KMS-11 (cell line): ENCODE data around the gene HHLA2.

Experiments
- H2AFZ ChIP-seq: fragments of 200-600 bp; sonication (generic); 2 replicates; pipeline ENCODE4 v1.6.1; 2016; ENCODE audit warnings: antibody characterized with exemption, mixed run types, low read depth
- H3K27ac ChIP-seq: fragments of 200-600 bp; sonication (generic); 2 replicates; pipeline ENCODE4 v1.6.1; 2016; ENCODE audit warnings: mild to moderate bottlenecking, mixed run types
- H3K27me3 ChIP-seq: fragments of 200-600 bp; sonication (generic); 2 replicates; pipeline ENCODE4 v1.6.1; 2017; ENCODE audit warnings: mild to moderate bottlenecking, low read depth, mixed run types, moderate library complexity; ENCODE audit not compliant: insufficient read depth
- H3K36me3 ChIP-seq: fragments of 200-600 bp; sonication (generic); 2 replicates; pipeline ENCODE4 v1.6.1; 2017; ENCODE audit warnings: mild to moderate bottlenecking, mixed run types; ENCODE audit not compliant: insufficient read depth
- H3K4me1 ChIP-seq: fragments of 200-600 bp; sonication (generic); 2 replicates; pipeline ENCODE4 v1.6.1; 2016; ENCODE audit warnings: mild to moderate bottlenecking, low read depth, mixed run types; ENCODE audit not compliant: poor library complexity, severe bottlenecking
- H3K4me2 ChIP-seq: fragments of 200-600 bp; sonication (generic); 2 replicates; pipeline ENCODE4 v1.7.0; 2016; ENCODE audit warnings: mild to moderate bottlenecking, mixed run types
- H3K4me3 ChIP-seq: fragments of 200-600 bp; sonication (generic); IDR thresholded peaks from 2 replicates; pipeline ENCODE4 v1.6.1; 2017; ENCODE audit warnings: low read depth, low read length, mixed read lengths; ENCODE audit not compliant: insufficient read depth
- H3K79me2 ChIP-seq: fragments of 200-600 bp; sonication (generic); 2 replicates; pipeline ENCODE4 v1.6.1; 2016; ENCODE audit warnings: low read depth, mixed run types; ENCODE audit not compliant: insufficient read depth
- H3K9ac ChIP-seq: fragments of 200-600 bp; sonication (generic); 2 replicates; pipeline ENCODE4 v1.6.1; 2016; ENCODE audit warnings: mild to moderate bottlenecking, mixed run types
- H4K20me1 ChIP-seq: fragments of 200-600 bp; sonication (generic); 2 replicates; pipeline ENCODE4 v1.6.1; 2016; ENCODE audit warnings: mild to moderate bottlenecking, mixed run types; ENCODE audit not compliant: insufficient read depth
- TF ChIP-seq, protein P1 (sequence below): fragments of 200-600 bp; sonication (generic); conservative IDR thresholded peaks from 2 replicates; pipeline ENCODE4 v1.6.1; 2017; ENCODE audit warnings: low read depth, mild to moderate bottlenecking, antibody characterized with exemption, low read length, moderate library complexity, mixed read lengths

Gene HHLA2

DNA sequence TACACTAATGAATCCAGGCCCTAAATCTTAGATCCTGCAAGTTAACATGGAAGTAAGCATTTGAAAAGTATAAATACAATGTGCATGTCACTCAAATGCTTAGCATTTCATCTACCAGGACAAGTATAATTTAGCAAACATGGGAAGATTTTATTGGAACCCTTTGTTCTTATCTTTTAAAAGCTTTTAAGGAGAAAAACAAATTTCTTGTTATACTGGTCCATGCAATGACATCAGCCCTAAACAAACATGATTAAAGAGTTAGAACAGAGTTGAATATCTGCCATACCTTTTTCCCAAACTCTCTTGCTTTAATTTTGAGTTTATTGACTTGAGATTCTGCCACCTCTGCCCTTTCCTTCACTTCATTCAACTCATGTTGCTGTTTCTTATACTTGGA is 87.0 kb downstream of the HHLA2 start:
- Histone ChIP-seq H3K9ac (no peak overlapping the region), H2AFZ (no peak overlapping the region), H3K36me3 (no peaks in the 10 kb centered on the region), H3K79me2 (no peaks in the 10 kb centered on the region), H3K4me1 (peaks cover 22% of the 10 kb centered on the region), H3K27me3 (no peaks in the 10 kb centered on the region), H3K4me3 (no peak overlapping the region), H3K4me2 (no peak overlapping the region), H3K27ac (no peak overlapping the region), H4K20me1 (no peaks in the 10 kb centered on the region)
- TF ChIP-seq, protein P1, sequence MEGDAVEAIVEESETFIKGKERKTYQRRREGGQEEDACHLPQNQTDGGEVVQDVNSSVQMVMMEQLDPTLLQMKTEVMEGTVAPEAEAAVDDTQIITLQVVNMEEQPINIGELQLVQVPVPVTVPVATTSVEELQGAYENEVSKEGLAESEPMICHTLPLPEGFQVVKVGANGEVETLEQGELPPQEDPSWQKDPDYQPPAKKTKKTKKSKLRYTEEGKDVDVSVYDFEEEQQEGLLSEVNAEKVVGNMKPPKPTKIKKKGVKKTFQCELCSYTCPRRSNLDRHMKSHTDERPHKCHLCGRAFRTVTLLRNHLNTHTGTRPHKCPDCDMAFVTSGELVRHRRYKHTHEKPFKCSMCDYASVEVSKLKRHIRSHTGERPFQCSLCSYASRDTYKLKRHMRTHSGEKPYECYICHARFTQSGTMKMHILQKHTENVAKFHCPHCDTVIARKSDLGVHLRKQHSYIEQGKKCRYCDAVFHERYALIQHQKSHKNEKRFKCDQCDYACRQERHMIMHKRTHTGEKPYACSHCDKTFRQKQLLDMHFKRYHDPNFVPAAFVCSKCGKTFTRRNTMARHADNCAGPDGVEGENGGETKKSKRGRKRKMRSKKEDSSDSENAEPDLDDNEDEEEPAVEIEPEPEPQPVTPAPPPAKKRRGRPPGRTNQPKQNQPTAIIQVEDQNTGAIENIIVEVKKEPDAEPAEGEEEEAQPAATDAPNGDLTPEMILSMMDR: no peak

DNA sequence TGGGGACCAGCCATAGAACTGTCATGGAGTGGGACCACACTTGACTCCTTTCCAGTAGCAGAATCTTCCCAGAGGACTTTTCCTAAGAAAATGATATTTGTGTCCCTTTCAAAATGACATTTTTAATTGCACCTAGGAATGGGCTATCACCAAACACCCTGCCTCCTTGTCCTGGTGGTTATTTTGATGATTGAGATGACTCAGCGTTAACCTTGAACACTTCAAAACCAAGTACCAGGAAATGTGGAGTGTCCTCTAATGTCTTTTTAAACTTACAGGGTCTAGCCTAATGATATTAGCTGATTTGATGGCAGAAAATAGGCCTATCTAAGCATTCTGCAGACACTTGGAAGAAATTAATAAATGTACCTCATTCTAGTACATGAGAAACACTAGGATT is 90.7 kb downstream of the HHLA2 start:
- H3K9ac ChIP-seq: no peak overlapping the region
- no peaks in the 10 kb centered on the region for H3K79me2 ChIP-seq
- no peaks in the 10 kb centered on the region for H3K36me3 ChIP-seq
- peaks cover 40% of the 10 kb centered on the region for H3K4me1 ChIP-seq
- TF ChIP-seq, protein P1: no peak
- H3K4me3 ChIP-seq: no peak overlapping the region
- peak overlapping the region; percentile 26; the same call in 1 of the 2 replicates for H3K4me2 ChIP-seq
- no peaks in the 10 kb centered on the region for H3K27me3 ChIP-seq
- no peaks in the 10 kb centered on the region for H4K20me1 ChIP-seq
- H3K27ac ChIP-seq: no peak overlapping the region
- no peak overlapping the region for H2AFZ ChIP-seq

DNA sequence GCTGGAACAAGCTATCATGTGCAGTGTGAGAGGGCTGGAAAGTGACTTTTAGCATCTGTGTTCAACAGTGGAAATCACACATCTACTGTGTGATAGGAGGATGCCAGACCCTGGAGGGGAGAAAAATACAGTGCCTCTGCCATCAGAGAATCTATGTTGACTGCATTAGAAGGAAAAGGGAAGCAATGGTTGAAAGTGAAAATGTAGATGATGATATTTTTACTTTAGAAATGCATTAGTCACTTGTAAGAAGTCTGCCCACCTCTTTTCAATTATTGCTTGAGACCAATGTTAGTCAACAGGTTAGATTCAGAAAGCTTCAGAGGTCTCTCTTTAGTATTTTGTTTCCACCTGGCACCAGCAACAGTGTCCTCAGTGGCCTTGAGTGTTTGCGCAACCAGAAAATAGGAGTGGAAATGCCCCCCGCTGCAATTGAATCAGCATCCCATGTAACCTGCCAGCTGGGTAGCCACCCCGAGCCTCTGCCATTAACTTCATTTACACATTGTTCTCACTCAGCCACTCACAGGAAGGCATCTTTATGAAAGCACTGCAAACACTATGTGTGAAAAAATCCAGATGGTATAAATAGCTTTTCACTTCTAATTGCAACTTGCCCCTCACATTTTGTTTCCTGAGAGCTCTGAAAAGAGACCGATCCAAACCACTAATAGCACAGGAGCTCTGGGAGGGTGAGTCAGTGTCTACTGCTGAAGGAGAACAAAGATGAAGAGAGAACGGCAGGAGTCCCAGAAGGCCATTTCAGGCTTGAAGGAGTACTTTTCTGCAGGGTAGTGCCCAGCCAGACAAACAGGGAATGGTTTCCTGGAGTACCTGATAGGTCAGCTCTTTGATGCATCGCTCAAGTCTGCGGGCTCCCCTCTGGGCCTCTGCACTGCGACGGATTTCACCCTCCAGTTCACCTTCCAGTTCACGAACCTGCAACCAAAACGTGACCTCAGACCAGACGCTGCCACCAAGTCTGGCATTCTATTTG is 92.1 kb downstream of the HHLA2 start:
- peak overlapping the region; percentile 7; the same call in 1 of the 2 replicates for H3K27ac ChIP-seq
- H3K4me2 ChIP-seq: peak overlapping the region; percentile 88
- H3K4me1 ChIP-seq: peaks cover 40% of the 10 kb centered on the region
- no peaks in the 10 kb centered on the region for H3K36me3 ChIP-seq
- H3K79me2 ChIP-seq: no peaks in the 10 kb centered on the region
- H4K20me1 ChIP-seq: no peaks in the 10 kb centered on the region
- no peaks in the 10 kb centered on the region for H3K27me3 ChIP-seq
- H3K9ac ChIP-seq: no peak overlapping the region; the same call in 1 of the 2 replicates
- TF ChIP-seq, protein P1: no peak
- peak overlapping the region; percentile 55 for H2AFZ ChIP-seq
- H3K4me3 ChIP-seq: no peak overlapping the region

DNA sequence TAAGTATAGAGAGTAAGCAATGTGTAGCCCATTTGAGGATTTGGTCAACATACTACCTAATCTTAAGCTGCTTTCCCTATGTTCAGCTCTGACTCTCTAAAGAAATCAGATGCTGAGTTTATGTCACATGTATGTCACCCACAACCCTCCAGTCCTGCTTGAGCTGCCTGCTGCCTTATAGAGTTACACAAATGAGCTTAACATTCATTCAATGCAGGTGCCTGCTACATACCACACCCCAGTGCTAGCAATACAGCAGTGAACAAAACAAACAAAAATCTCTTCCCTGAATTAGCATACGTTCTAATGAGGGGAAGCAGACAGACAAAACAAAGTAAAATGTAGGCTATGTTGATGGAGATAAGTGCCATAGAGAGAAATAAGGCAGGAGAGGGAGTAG is 93.0 kb downstream of the HHLA2 start:
- H3K27me3 ChIP-seq: no peaks in the 10 kb centered on the region
- peak overlapping the region; percentile 55; the same call in 1 of the 2 replicates for H2AFZ ChIP-seq
- no peak overlapping the region for H3K4me3 ChIP-seq
- H3K36me3 ChIP-seq: no peaks in the 10 kb centered on the region
- peak overlapping the region; percentile 7; the same call in 1 of the 2 replicates for H3K27ac ChIP-seq
- H3K4me1 ChIP-seq: peaks cover 40% of the 10 kb centered on the region
- no peaks in the 10 kb centered on the region for H3K79me2 ChIP-seq
- H3K4me2 ChIP-seq: peak overlapping the region; percentile 88
- TF ChIP-seq, protein P1: no peak
- H4K20me1 ChIP-seq: no peaks in the 10 kb centered on the region
- no peak overlapping the region for H3K9ac ChIP-seq
